CD8-positive, alpha-beta memory T cell (primary cell): Measurements from ENCODE around the gene KIF13A. TPM values are rescaled to one million over a fixed set of nuclear protein-coding genes. Genes with fewer than 3 reads are reported as not detected.

Source experiments
- CTCF ChIA-PET: fragments of 350-600 bp; sonication (Branson Sonifier 250); formaldehyde crosslinking; loops from one replicate; lab custom pipeline; 2021; ENCODE audit warnings: antibody characterized with exemption; lab: Charles Lee
- POLR2A ChIA-PET: fragments of 350-600 bp; sonication (Branson Sonifier 250); formaldehyde crosslinking; loops from one replicate; lab custom pipeline; 2021; ENCODE audit warnings: antibody characterized with exemption; lab: Charles Lee
- DNase-seq, 5 donors: peaks; one replicate each; pipeline versions ENCODE4 v3.0.0 to v3.0.0-alpha.2; 2020 to 2022; ENCODE audit warnings: mixed read lengths in 1 of 5
- H3K27ac ChIP-seq: one replicate; pipeline ENCODE4 v1.7.0; 2013; ENCODE audit warnings: low read depth, mild to moderate bottlenecking, low read length, moderate library complexity
- H3K27me3 ChIP-seq: 2 replicates; pipeline ENCODE4 v1.7.0; 2013; ENCODE audit warnings: low read length, mild to moderate bottlenecking; ENCODE audit not compliant: insufficient read depth, poor library complexity, severe bottlenecking
- H3K36me3 ChIP-seq: 2 replicates; pipeline ENCODE4 v1.7.0; 2013; ENCODE audit warnings: mild to moderate bottlenecking, low read length, moderate library complexity; ENCODE audit not compliant: insufficient read depth
- H3K4me1 ChIP-seq: 2 replicates; pipeline ENCODE4 v1.7.0; 2013; ENCODE audit warnings: mild to moderate bottlenecking, low read length, moderate library complexity; ENCODE audit not compliant: insufficient read depth
- H3K4me3 ChIP-seq: 2 replicates; pipeline ENCODE4 v1.7.0; 2013; ENCODE audit warnings: mild to moderate bottlenecking, low read length
- H3K9me3 ChIP-seq: 2 replicates; pipeline ENCODE4 v1.7.0; 2013; ENCODE audit warnings: mild to moderate bottlenecking, low read length
- H3K27ac Mint-ChIP-seq, 8 donors: one replicate each; pipeline ENCODE4 v1.8.0; 2020 to 2021; ENCODE audit warnings: mixed read lengths in 8 of 8, mild to moderate bottlenecking in 6 of 8, inconsistent platforms in 3 of 8, moderate library complexity in 3 of 8
- H3K27me3 Mint-ChIP-seq, 2 donors: one replicate each; pipeline ENCODE4 v1.8.0; 2020 to 2021; ENCODE audit warnings: mixed read lengths in 2 of 2, mild to moderate bottlenecking in 1 of 2, moderate library complexity in 1 of 2
- H3K36me3 Mint-ChIP-seq, 3 donors: one replicate each; pipeline ENCODE4 v1.8.0; 2020 to 2021; ENCODE audit warnings: mixed read lengths in 3 of 3, inconsistent platforms in 1 of 3, mild to moderate bottlenecking in 1 of 3
- H3K4me1 Mint-ChIP-seq, 3 donors: one replicate each; pipeline ENCODE4 v1.8.0; 2020 to 2021; ENCODE audit warnings: mixed read lengths in 3 of 3, inconsistent platforms in 1 of 3, mild to moderate bottlenecking in 1 of 3
- H3K4me3 Mint-ChIP-seq, 7 donors: one replicate each; pipeline ENCODE4 v1.8.0; 2020 to 2021; ENCODE audit warnings: mixed read lengths in 7 of 7, mild to moderate bottlenecking in 6 of 7, moderate library complexity in 4 of 7, inconsistent platforms in 2 of 7
- H3K9me3 Mint-ChIP-seq, 5 donors: one replicate each; pipeline ENCODE4 v1.8.0; 2020 to 2022; ENCODE audit warnings: mixed read lengths in 5 of 5, mild to moderate bottlenecking in 3 of 5, moderate library complexity in 2 of 5, inconsistent platforms in 1 of 5
- polyA plus RNA-seq: library from polyadenylated mRNA; unstranded; fragments of 300-500 nt; fragmentation: Illumina TruSeq; gene quantifications from one replicate; pipeline ENCODE4 v1.2.3, GENCODE V29; 2021
- total RNA-seq, 2 experiments: library from RNA; stranded (reverse); gene quantifications; one replicate each; pipeline ENCODE4 v1.2.3, GENCODE V29; 2021

Gene KIF13A
- total and polyA plus RNA-seq, 3 experiments from 2014 or later: 0.12 to 0.60 (median 0.18) TPM

- Mint-ChIP-seq H3K4me3 (no peak overlapping the region), H3K27me3 (peaks cover 17 to 34% of the 10 kb centered on the region in 2 donors), H3K4me1 (peaks cover 0 to 10% (median 5%) of the 10 kb centered on the region in 3 donors), H3K9me3 (no peaks in the 10 kb centered on the region), H3K36me3 (peaks cover 0 to 2% (median 0%) of the 10 kb centered on the region in 3 donors), H3K27ac (no peak overlapping the region)
- no peak overlapping the region for H3K4me3 ChIP-seq
- H3K27ac ChIP-seq: no peak overlapping the region
- no peaks in the 10 kb centered on the region for H3K9me3 ChIP-seq
- ChIA-PET CTCF (no interaction called here), POLR2A (no interaction called here)
- H3K27me3 ChIP-seq: no peaks in the 10 kb centered on the region
- DNase-seq: no peak
- H3K4me1 ChIP-seq: no peaks in the 10 kb centered on the region
- no peaks in the 10 kb centered on the region for H3K36me3 ChIP-seq
These were observed 103.6 kb downstream of the KIF13A start for GRCh38 chr6:17883665-17884497.

GRCh38 chr6:17881085-17881858 is 106.2 kb downstream of the KIF13A start:
- Mint-ChIP-seq H3K9me3 (no peaks in the 10 kb centered on the region), H3K27ac (no peak overlapping the region), H3K27me3 (peaks cover 12 to 39% of the 10 kb centered on the region in 2 donors), H3K4me3 (no peak overlapping the region), H3K36me3 (peaks cover 0 to 2% (median 0%) of the 10 kb centered on the region in 3 donors), H3K4me1 (peaks cover 0 to 10% (median 5%) of the 10 kb centered on the region in 3 donors)
- Histone ChIP-seq H3K4me1 (no peaks in the 10 kb centered on the region), H3K36me3 (no peaks in the 10 kb centered on the region), H3K9me3 (no peaks in the 10 kb centered on the region), H3K4me3 (no peak overlapping the region), H3K27ac (no peak overlapping the region), H3K27me3 (no peaks in the 10 kb centered on the region)
- ChIA-PET CTCF (no interaction called here), POLR2A (no interaction called here)
- no peak for DNase-seq

GRCh38 chr6:17879184-17879583 is 108.3 kb downstream of the KIF13A start:
- H3K9me3 ChIP-seq: no peaks in the 10 kb centered on the region
- ChIA-PET CTCF (no interaction called here), POLR2A (no interaction called here)
- H3K27me3 Mint-ChIP-seq: peaks cover 6 to 25% of the 10 kb centered on the region in 2 donors
- H3K9me3 Mint-ChIP-seq: no peaks in the 10 kb centered on the region
- H3K27me3 ChIP-seq: no peaks in the 10 kb centered on the region
- H3K4me1 ChIP-seq: no peaks in the 10 kb centered on the region
- no peak overlapping the region for H3K27ac ChIP-seq
- H3K36me3 Mint-ChIP-seq: peaks cover 0 to 2% (median 0%) of the 10 kb centered on the region in 3 donors
- H3K4me3 ChIP-seq: no peak overlapping the region
- H3K27ac Mint-ChIP-seq: no peak overlapping the region
- H3K4me3 Mint-ChIP-seq: no peak overlapping the region
- no peaks in the 10 kb centered on the region for H3K4me1 Mint-ChIP-seq
- DNase-seq: no peak
- H3K36me3 ChIP-seq: no peaks in the 10 kb centered on the region

GRCh38 chr6:17878734-17879133 is 108.7 kb downstream of the KIF13A start:
- no peaks in the 10 kb centered on the region for H3K36me3 Mint-ChIP-seq
- H3K27me3 Mint-ChIP-seq: peaks cover 3 to 21% of the 10 kb centered on the region in 2 donors
- Histone ChIP-seq H3K27me3 (no peaks in the 10 kb centered on the region), H3K4me1 (no peaks in the 10 kb centered on the region), H3K27ac (no peak overlapping the region), H3K9me3 (no peaks in the 10 kb centered on the region), H3K36me3 (no peaks in the 10 kb centered on the region), H3K4me3 (no peak overlapping the region)
- H3K9me3 Mint-ChIP-seq: no peaks in the 10 kb centered on the region
- H3K4me1 Mint-ChIP-seq: no peaks in the 10 kb centered on the region
- H3K4me3 Mint-ChIP-seq: no peak overlapping the region
- DNase-seq: no peak
- no peak overlapping the region for H3K27ac Mint-ChIP-seq
- ChIA-PET CTCF (no interaction called here), POLR2A (no interaction called here)

- no peak overlapping the region for H3K27ac Mint-ChIP-seq
- no peaks in the 10 kb centered on the region for H3K36me3 Mint-ChIP-seq
- H3K27me3 ChIP-seq: no peaks in the 10 kb centered on the region
- ChIA-PET CTCF (no interaction called here), POLR2A (no interaction called here)
- H3K27me3 Mint-ChIP-seq: peaks cover 3 to 21% of the 10 kb centered on the region in 2 donors
- no peak overlapping the region for H3K4me3 ChIP-seq
- no peaks in the 10 kb centered on the region for H3K36me3 ChIP-seq
- no peaks in the 10 kb centered on the region for H3K9me3 Mint-ChIP-seq
- no peak overlapping the region for H3K27ac ChIP-seq
- no peaks in the 10 kb centered on the region for H3K4me1 ChIP-seq
- no peak overlapping the region for H3K4me3 Mint-ChIP-seq
- H3K9me3 ChIP-seq: no peaks in the 10 kb centered on the region
- no peaks in the 10 kb centered on the region for H3K4me1 Mint-ChIP-seq
- DNase-seq: no peak
These were observed 109.5 kb downstream of the KIF13A start for GRCh38 chr6:17877895-17878440.

- Histone ChIP-seq H3K4me1 (no peaks in the 10 kb centered on the region), H3K27ac (no peak overlapping the region), H3K27me3 (no peaks in the 10 kb centered on the region), H3K9me3 (no peaks in the 10 kb centered on the region), H3K36me3 (no peaks in the 10 kb centered on the region), H3K4me3 (no peak overlapping the region)
- ChIA-PET POLR2A (no interaction called here), CTCF (no interaction called here)
- no peak for DNase-seq
- no peaks in the 10 kb centered on the region for H3K36me3 Mint-ChIP-seq
- H3K9me3 Mint-ChIP-seq: no peaks in the 10 kb centered on the region
- no peaks in the 10 kb centered on the region for H3K4me1 Mint-ChIP-seq
- peaks cover 3 to 21% of the 10 kb centered on the region in 2 donors for H3K27me3 Mint-ChIP-seq
- H3K4me3 Mint-ChIP-seq: no peak overlapping the region
- no peak overlapping the region for H3K27ac Mint-ChIP-seq
These were observed 110.1 kb downstream of the KIF13A start for GRCh38 chr6:17877196-17877894.

GRCh38 chr6:17874753-17875152 is 112.7 kb downstream of the KIF13A start:
- POLR2A ChIA-PET: no interaction called here
- Mint-ChIP-seq H3K4me3 (no peak overlapping the region), H3K27ac (no peak overlapping the region), H3K27me3 (peaks cover 2 to 25% of the 10 kb centered on the region in 2 donors), H3K9me3 (no peaks in the 10 kb centered on the region), H3K36me3 (no peaks in the 10 kb centered on the region), H3K4me1 (no peaks in the 10 kb centered on the region)
- no peak overlapping the region for H3K4me3 ChIP-seq
- H3K27me3 ChIP-seq: no peaks in the 10 kb centered on the region
- no peaks in the 10 kb centered on the region for H3K4me1 ChIP-seq
- H3K27ac ChIP-seq: no peak overlapping the region
- CTCF ChIA-PET: no interaction called here
- H3K36me3 ChIP-seq: no peaks in the 10 kb centered on the region
- no peaks in the 10 kb centered on the region for H3K9me3 ChIP-seq
- DNase-seq: no peak
